Dermis microvascular lymphatic vessel endothelial cell (primary cell): Measurements from ENCODE around the gene NHEJ1. TPM values are rescaled to one million over a fixed set of nuclear protein-coding genes. Genes with fewer than 3 reads are reported as not detected.

Experiments used
- DNase-seq, 2 donors: peaks; one replicate each; pipeline versions ENCODE4 v3.0.0 to v3.0.0-alpha.2; 2010; ENCODE audit warnings: low read depth in 2 of 2
- total RNA-seq: library from RNA; depleted of rRNA; stranded (reverse); fragments of >200 nt; gene quantifications from 2 replicates; pipeline ENCODE4 v1.2.1, GENCODE V29; 2014

Gene NHEJ1
- total RNA-seq, 1 donor from 2014 or later: 13.7 TPM

DNA sequence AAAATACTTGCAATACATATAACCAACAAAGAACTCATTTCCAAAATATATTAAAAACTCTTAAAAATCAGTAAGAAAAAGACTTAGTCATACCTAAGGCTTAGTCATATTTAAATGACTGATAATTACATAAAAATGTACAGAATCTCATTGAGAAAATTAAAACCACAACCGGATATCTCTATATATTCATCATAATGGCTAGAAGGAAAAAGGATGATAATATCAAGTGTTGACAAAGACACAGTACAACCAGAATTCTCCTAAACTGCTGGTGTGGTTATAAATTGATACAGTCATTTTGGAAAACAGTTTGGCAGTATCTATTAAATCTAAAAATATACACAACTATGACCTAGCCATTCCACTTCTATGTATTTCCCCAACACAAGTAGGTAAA lies 72.8 kb downstream of the NHEJ1 start:
- DNase-seq: no peak

DNA sequence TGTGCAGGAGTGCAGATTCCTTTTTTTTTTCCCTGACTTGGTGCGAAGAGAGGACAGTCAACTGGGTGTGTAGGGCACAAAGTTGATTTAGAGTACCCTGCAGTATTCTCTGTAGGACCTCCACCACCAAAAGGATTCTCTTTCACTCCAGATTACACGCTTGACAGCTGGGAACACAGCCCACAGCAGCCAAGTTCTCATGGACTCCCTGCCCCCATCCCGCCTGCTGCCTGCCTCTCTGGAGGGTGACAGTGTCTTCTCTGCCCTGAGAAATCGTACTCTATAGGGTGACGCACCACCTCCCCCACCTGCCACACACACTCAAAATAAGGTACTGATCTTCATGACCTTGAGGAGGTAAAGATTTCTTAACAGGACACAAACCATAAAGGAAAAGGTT lies 73.3 kb downstream of the NHEJ1 start:
- no peak for DNase-seq

DNA sequence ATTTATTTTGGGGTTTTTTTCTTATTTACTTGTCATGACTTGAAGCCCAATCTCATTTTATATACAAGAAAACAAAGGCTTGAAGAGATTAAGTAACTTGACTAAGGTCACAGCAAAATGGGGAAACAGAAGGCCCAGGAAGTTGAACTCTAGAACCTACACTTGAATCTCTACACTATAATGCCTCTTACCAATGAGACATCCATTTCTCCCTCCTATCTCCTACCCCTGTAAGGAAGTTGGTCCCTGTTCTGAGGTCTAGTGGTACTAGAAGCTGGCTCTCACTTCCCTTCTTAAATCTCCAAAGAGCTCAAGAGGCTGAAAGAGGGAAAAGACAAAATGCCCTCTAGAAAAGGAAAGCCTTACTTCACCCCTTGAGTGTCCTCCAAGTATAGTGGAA lies 74.4 kb downstream of the NHEJ1 start:
- DNase-seq: no peak

DNA sequence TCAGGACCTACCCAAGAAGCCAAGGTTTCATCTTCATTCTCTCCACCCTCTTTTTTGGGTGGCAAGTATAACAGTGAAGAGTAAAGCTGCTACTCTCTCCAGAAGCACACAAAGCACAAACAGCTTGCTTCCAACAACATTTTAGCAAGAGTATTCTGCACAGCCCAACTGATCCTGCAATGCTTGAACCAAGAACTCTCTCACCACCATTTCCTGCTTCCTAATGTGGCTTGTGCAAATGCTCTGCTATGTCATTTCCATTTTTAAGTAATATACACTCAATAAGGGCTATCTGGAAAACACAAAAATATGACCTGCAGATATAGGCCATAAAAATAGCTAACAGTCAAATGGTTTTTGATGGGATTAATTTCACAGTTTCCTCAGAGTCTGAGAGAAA lies 75.8 kb downstream of the NHEJ1 start:
- no peak for DNase-seq

DNA sequence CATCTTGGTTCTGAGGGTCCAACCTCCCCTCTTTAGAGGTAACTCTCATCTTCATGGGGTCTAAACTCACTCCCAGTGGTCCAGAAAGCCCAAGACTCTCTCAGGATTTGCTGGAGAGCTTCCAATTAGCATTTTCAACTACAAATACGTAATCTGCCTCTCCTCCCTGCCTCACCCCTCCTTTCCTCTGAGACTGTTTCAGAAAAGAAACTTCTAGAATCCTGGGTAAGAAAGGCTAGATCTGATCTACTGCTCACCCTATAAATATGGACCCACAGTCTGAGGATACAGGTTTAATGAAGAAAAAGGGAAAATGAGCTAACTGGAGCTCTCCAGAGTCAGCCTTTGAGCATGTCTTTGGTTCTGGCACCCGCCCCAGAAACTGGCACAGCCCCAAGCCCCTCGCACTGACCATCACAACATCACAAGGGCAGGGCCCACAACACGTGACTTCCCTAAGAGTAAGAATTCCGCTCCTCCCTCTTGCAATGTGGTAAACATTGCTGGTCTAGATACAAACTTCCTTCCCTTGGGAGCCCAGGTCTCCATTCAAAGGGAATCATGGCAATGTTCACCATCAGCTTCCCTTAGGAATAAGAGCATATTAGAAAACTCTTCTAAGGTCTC lies 78.2 kb downstream of the NHEJ1 start:
- no peak for DNase-seq

DNA sequence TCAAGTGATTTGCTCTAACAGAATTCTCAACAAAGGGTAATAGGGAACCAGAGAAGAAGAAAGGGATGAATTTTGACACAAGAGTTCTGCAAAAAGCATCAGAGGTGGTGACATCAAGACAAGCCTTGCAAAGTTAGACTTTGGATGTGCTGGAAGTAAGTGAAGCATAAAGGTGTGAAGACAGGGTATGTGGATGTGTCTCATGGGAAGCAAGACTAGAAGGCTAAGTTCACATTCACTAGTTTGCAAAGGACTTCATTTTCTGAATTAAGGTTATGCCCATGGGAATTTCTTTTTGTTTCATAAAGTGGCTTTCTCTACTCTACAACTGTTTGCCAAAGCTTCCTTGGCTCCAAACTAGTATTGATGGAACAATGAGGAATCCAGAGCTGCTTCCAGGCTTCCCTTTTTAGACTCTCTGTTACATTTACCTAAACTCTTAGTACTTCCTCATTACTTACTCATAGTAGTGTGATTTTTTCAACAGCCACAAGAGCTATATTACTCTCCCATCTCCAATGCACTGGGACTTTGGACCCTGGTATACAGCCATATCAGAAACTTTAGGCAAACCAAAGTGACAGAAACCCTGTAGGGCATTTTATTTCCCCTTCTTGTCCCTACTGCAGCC lies 78.8 kb downstream of the NHEJ1 start:
- DNase-seq: no peak

DNA sequence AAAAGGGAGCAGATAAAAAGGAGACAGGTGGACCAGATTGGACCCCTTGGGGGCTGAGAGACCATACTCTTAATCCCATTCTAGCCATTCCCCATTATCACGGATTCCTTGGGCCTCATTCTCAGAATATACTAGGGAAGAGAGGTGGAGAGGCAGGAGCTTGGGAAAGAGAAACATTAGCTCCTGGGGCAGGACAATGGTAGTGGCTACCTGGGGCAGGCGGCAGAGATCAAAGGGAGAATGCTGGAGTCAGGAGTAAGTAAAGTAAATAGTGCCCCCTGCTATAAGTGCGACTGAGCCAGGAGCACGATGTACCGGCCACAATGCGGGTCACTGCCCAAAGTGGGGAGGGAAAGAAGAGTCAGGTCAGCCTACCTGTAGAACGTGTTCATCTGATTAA lies 79.5 kb downstream of the NHEJ1 start:
- DNase-seq: no peak

DNA sequence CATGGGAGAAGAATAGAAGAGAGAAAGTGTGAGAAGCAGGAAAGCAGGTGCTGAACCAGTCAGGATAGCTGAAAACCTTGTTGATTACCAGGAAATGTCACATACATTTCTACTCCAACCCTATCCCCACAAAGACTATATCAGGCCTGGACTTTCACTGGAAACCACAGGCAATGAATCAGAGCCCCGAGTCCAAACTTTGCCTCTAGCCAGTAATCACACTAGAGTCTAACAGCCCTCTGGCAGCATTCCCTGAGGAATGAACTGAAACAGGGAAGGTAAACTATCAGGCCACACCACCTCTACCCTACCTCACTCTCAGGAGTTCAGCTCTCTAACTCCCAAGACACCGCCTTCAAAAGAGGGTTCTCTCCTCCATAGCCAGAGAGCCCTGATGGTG lies 81.2 kb downstream of the NHEJ1 start:
- no peak for DNase-seq

DNA sequence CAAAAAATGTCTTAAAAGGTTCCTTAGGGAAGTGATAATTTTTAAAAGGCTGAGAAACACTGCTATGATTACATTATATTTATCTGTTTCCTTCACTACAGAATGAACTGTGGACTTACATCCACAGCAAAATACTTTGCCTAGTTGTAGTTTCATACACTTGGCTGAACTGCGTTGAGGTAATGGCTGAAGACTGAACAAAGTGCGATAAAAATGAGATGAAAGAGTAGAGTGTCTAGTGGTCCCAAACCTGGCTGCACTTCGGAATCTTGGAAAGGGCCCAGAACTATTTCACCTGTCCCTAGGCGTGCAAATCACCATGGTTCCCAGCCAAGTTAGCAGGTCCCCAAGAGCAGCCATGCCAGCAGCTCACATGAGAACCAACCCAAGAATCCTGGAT lies 81.7 kb downstream of the NHEJ1 start:
- no peak for DNase-seq

DNA sequence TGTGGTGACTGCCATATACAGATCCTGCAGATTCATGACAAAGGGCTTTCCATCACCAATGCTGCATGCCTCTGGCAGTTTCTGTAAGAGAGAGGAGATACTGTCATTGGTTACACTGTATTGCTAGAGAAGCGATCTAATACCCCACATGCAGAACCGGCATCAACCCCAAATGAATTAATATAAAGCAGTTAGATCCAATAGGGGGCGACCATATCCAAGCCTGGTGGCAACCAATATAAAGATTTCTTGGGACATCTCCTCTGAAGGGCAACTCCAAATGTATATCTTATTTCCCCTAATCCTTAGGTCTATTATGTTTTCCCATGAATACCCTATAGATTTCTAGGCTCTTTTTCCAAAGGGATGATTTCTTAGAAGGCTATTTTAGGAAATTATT lies 82.5 kb downstream of the NHEJ1 start:
- no peak for DNase-seq

DNA sequence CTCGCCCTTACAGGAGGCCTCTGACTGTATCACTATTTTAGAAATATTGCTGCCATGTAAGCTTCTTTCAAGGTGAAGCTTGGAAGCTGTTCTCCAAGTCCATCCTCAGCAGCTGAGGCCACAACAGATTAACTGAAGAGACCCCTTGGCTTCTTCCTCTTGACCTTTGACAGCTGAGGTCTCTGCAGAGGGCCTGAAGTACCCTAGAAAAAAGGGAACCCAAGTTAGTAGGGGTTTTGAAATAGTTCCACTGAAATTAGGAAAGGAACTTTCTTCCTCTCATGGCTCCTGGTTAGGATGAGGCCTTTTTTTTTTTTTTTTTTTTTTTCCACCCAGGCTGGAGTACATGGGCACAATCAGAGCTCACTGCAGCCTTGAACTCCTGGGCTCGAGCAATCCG lies 84.4 kb downstream of the NHEJ1 start:
- no peak for DNase-seq

DNA sequence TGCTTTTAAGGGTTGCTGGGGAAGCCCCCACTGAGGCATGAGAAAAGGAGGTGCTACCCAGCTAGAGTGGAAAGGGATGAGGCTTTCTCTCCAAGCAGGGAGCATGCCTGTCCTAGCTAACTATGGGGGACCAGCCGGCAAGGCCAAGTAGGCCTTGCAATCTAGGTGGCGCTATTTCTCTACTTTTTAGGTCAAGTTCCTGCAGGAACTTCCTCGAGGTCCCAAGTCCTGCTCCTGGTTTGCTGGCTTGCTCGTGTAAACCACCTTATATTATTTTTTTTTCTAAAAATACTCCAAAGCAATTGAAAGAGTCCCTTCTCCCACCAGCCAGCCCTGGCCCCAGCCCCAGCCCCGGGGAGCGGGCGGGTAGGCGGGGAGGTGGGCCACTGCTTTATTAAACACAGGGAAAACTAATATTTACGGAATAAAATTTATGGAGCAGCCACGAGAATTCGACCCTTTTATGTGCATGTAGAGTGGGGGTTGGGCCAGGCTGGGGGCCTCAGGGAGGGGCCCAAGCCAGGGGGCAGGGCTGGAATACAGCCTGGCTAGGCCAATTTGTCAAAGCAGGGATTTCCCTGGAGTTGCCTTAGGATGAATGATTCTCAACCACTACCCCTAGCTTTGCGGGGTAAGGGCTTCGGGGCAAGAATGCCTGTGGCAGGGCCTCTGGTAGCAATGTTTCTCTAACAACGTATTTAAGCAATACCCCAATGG lies 87.0 kb downstream of the NHEJ1 start:
- DNase-seq: peak; percentile 53 to 54

DNA sequence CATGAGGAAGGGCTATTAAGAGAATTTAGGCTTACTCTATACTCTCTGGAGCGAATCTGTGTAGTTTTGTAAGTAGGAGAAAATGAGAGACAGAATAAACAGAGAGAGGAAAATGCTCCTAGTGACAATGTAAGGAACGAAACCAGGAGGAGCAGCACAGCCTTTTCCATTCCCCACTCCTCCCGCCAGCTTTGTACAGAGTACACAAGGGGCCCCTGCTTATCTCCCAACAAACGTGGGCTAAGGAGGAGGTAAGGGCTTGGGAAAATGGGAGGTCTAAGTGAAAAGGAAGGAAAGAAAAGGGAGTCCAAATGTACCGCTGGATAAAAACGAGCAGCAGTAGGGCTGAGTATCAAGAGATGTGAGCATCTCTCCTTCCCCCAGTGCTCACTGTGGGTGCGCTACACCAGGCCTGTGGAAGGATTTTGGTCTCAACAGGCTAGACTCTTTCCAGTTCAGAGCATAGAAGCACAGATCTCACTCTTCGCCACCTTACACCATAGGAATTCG lies 87.8 kb downstream of the NHEJ1 start:
- DNase-seq: no peak

DNA sequence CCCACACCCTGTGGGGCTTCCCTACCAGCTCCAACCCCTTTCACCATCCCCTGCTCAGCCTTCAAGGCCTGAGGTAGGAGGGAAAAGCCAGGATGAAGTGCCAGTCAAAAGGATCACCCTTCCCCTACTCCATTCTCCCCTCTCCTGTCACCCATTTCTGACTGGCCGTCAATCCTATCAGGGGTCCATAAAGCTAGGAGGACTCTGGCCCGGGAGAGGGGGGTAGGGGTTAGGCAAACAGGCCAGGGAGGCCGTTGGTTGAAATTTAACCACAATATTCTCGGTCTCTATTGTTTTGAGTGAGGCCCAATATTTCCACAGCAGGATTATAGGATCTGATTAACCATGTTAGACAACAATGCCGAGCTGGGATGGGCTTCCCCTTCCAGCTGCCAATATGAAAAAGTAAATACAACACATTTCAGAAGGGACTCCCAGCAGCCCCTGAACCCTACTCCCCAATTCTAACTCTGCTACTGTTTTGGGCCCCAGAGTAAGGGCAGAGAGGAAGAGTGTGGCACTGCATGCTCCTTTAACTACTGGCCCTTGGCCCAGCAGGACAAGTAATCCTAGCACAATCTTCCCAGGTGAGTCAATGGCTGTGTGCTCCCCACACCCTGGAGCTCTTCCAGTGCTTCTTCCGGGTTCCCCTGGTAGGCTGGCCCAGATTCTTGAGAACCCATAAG lies 89.3 kb downstream of the NHEJ1 start:
- DNase-seq: no peak

DNA sequence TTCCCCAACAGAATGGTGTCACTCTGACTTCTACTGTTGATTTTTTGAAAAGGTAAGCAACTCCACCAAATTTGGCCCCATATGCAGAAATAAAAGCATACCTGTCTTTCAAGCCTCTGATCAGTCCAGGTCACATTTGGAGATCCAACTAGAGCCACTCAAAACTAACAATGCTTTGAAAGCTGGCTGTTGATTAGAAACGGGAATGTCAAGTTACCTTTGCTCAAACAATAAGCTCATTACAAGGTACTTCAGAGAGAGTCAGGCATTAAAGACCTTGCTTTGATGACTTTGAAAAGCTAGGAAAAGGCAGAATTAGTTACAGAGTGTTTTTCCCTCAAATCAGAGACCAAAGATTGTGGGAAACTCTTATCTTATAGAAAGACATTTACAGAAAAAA lies 95.1 kb downstream of the NHEJ1 start:
- DNase-seq: no peak

DNA sequence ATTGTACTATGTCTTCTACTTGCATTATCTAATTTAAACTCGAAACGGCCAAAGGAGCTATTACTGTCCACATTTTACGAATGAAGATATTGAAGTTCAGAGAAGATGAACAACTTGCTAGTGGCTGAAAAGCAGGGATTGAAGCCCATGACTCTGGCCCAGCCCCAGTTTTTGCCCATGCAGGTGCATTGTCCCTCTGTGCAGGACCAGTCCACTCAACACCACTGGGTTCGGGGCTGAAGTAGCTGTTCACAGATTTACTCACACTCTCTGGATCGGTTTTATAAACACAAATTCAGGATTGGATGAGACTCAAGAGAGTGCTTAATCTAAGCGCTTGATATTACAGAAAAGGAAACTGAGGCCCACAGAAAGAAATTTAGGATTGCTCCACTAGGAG lies 98.5 kb downstream of the NHEJ1 start:
- DNase-seq: no peak

DNA sequence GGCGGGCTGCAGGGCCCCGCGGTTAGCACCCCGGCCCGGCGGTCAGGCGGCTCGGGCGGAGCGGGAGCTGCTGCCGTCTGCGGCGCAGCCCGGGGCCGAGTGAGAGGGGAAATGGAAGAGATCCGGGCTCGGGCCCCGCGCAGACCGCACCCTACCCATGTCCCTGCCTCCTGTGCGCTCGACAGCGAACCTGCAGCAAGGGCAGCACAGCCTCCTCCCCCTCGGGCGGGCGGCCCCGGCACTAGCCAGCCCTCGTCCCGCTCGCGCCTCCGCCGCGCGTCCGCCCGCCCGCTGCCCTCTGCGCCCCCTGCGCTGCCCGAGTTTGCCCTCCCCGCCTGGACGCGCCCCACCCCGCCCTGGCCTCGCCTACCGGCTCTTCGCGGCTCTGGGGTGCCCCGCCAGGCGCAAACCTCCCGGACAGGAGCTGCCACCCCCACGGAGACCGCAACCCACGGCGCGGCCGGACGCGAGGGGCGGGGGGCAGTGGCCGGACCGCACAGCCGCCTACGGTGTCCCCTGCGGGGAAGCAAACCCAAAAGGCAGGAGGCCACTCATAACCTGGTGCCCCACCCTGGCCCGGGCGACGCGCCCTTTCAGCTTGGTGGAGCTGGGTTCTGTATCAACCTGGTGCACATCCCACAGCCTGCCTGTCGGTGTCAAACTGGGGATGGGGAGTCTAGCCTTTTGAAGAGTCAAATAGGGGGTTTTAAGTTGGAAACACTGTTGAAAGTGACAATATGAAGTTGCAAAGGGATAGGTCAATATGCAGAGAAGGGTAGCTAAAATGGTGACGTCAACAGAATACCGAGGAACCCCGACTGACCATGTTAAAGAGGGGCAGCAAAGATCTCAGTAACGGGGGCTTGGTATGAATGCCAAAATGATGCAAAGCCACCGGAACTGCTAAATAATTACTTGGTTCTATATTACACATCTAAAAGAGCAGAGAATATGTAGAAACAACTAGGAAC lies 99.5 kb downstream of the NHEJ1 start, which contains the start of gene IHH:
TSS of gene IHH (minus strand) at position 101 of the 971 bp plus-strand sequence. CDS start 454 bp downstream, outside the sequence.
- DNase-seq: no peak

DNA sequence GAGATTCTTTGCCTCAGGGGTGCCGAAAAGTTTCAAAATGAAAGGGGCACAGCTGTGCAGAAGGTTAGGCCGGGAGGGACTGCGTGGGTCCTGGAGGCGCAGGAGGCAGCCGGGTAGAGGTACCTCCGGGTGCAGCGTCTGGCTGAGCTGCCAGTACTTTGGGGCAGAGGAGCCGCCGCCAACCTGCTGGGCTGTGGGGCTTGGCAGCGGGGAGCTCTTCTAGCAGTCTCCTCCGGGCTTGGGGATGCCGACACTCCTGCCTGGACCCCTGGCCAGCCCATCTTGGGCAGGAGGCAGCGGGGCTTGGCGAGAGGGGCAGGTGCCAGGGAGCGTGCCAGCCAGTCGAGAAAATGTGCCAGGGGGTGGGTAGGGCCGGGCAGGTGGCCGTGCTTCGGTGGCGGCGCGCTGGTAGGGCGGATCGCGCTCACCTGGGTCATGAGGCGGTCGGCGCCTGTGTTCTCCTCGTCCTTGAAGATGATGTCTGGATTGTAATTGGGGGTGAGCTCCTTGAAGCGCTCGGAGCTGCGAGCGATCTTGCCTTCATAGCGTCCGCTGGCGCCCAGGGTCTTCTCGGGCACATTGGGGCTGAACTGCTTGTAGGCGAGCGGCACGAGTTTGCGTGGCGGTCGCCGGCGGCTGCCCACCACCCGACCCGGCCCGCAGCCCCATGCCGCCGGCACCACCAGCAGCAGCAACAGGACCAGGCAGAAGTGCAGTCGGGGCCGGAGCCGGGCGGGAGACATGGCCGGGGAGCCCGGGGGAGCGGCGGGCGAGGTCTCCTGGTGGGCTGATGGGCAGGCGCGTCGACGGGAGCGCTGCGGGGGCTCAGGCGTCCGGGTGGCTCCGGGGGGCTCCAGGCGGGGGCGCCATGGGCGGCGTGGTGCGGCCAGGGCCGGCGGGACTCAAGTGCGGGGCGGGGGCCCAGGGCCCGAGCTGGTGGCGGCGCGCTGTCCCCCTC lies 100.6 kb downstream of the NHEJ1 start:
- no peak for DNase-seq

DNA sequence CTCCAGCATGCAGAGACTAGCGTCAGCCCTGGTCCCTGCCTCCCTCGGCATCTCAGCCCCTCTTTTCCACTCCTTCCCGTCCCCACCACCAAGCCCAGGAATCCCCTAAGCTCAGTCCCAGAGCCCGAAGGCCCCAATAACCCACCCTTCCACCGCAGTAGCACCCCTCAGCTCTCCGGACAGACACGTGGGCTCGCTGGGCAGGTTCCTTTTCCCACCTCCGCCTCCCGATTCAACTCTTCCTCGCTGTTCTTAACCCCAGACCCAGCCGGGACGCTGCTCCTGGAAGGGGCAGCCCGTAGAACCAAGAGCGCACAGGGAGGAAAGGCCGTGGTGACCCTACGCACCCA lies 101.3 kb downstream of the NHEJ1 start:
- DNase-seq: no peak
